Activated naive CD4-positive, alpha-beta T cell treated with anti-CD3 and anti-CD28 coated beads, Interleukin-2, amount 10 ng/mL, durations not matched to agents 7 days and 5 days (primary cell): ENCODE measurements around the gene SIX2.

Source experiments
- CTCF ChIA-PET: fragments of 350-600 bp; sonication (Branson Sonifier 250); formaldehyde crosslinking; loops from one replicate; lab custom pipeline; 2021; ENCODE audit warnings: antibody characterized with exemption; lab: Charles Lee
- DNase-seq: peaks from one replicate; pipeline ENCODE4 v3.0.0-alpha.2; 2020
- H3K27ac Mint-ChIP-seq: one replicate; pipeline ENCODE4 v1.8.0; 2021; ENCODE audit warnings: mild to moderate bottlenecking, moderate library complexity, mixed read lengths
- H3K27me3 Mint-ChIP-seq: one replicate; pipeline ENCODE4 v1.8.0; 2021; ENCODE audit warnings: mild to moderate bottlenecking, mixed read lengths
- H3K36me3 Mint-ChIP-seq: one replicate; pipeline ENCODE4 v1.8.0; 2021; ENCODE audit warnings: mixed read lengths
- H3K4me1 Mint-ChIP-seq: one replicate; pipeline ENCODE4 v1.8.0; 2021; ENCODE audit warnings: mixed read lengths
- H3K4me3 Mint-ChIP-seq: one replicate; pipeline ENCODE4 v1.8.0; 2021; ENCODE audit warnings: mild to moderate bottlenecking, moderate library complexity, mixed read lengths
- H3K9me3 Mint-ChIP-seq: one replicate; pipeline ENCODE4 v1.8.0; 2021; ENCODE audit warnings: mixed read lengths

SIX2 gene

GRCh38 chr2:45011621-45012602 lies 2.7 kb upstream of the SIX2 start:
- H3K9me3 Mint-ChIP-seq, result no peaks in the 10 kb centered on the region
- no peaks in the 10 kb centered on the region for H3K36me3 Mint-ChIP-seq
- H3K4me3 Mint-ChIP-seq, result no peak overlapping the region
- peaks cover 97% of the 10 kb centered on the region for H3K27me3 Mint-ChIP-seq
- no peak overlapping the region for H3K27ac Mint-ChIP-seq
- H3K4me1 Mint-ChIP-seq, result peaks cover 19% of the 10 kb centered on the region
- DNase-seq, result no peak
- CTCF ChIA-PET, result interaction anchor here (0.9 to 1.2 kb wide), 4 partner anchors 12 to 81 kb away, joined by 3 to 4 read pairs (median 3); no protein-coding TSS in a partner anchor

GRCh38 chr2:45011121-45011520 lies 1.9 kb upstream of the SIX2 start:
- Mint-ChIP-seq H3K9me3 (no peaks in the 10 kb centered on the region), H3K4me3 (no peak overlapping the region), H3K27ac (no peak overlapping the region), H3K27me3 (peaks cover 97% of the 10 kb centered on the region), H3K36me3 (no peaks in the 10 kb centered on the region), H3K4me1 (peaks cover 21% of the 10 kb centered on the region)
- no peak for DNase-seq
- CTCF ChIA-PET, result interaction anchor here (0.9 to 1.2 kb wide), 2 partner anchors 11 to 26 kb away, joined by 3 to 4 read pairs; no protein-coding TSS in a partner anchor

- Mint-ChIP-seq H3K27ac (peak overlapping the region; percentile 58), H3K9me3 (no peaks in the 10 kb centered on the region), H3K27me3 (peaks cover 99% of the 10 kb centered on the region), H3K4me1 (peaks cover 21% of the 10 kb centered on the region), H3K36me3 (no peaks in the 10 kb centered on the region), H3K4me3 (peak overlapping the region; percentile 15)
- DNase-seq, result no peak
- CTCF ChIA-PET, result interaction anchor here (1.2 kb wide), 1 partner anchor 11 kb away, joined by 4 read pairs; no protein-coding TSS in a partner anchor
Observed at GRCh38 chr2:45010702-45011012, 1.4 kb upstream of the SIX2 start.

GRCh38 chr2:45009928-45010701 lies 863 bp upstream of the SIX2 start:
- H3K27me3 Mint-ChIP-seq, result peaks cover 99% of the 10 kb centered on the region
- CTCF ChIA-PET, result interaction anchor here (1.2 kb wide), 1 partner anchor 10 kb away, joined by 4 read pairs; no protein-coding TSS in a partner anchor
- DNase-seq, result no peak
- peak overlapping the region; percentile 58 for H3K27ac Mint-ChIP-seq
- H3K36me3 Mint-ChIP-seq, result no peaks in the 10 kb centered on the region
- H3K4me3 Mint-ChIP-seq, result peak overlapping the region; percentile 15
- no peaks in the 10 kb centered on the region for H3K9me3 Mint-ChIP-seq
- H3K4me1 Mint-ChIP-seq, result peaks cover 21% of the 10 kb centered on the region

GRCh38 chr2:45008296-45009129 lies 739 bp downstream of the SIX2 start:
- H3K36me3 Mint-ChIP-seq, result no peaks in the 10 kb centered on the region
- peak; percentile 35 for DNase-seq
- no peaks in the 10 kb centered on the region for H3K9me3 Mint-ChIP-seq
- H3K27ac Mint-ChIP-seq, result no peak overlapping the region
- peaks cover 99% of the 10 kb centered on the region for H3K27me3 Mint-ChIP-seq
- peak overlapping the region; percentile 44 for H3K4me3 Mint-ChIP-seq
- H3K4me1 Mint-ChIP-seq, result peaks cover 25% of the 10 kb centered on the region
- CTCF ChIA-PET, result no interaction called here

- Mint-ChIP-seq H3K4me1 (peaks cover 25% of the 10 kb centered on the region), H3K9me3 (no peaks in the 10 kb centered on the region), H3K27ac (no peak overlapping the region), H3K27me3 (peaks cover 99% of the 10 kb centered on the region), H3K4me3 (no peak overlapping the region), H3K36me3 (no peaks in the 10 kb centered on the region)
- CTCF ChIA-PET, result no interaction called here
- no peak for DNase-seq
Observed at GRCh38 chr2:45007961-45008295, 1.3 kb downstream of the SIX2 start.

GRCh38 chr2:45006942-45007287 lies 2.3 kb downstream of the SIX2 start:
- DNase-seq, result no peak
- no peaks in the 10 kb centered on the region for H3K9me3 Mint-ChIP-seq
- peaks cover 99% of the 10 kb centered on the region for H3K27me3 Mint-ChIP-seq
- no peak overlapping the region for H3K27ac Mint-ChIP-seq
- CTCF ChIA-PET, result no interaction called here
- no peaks in the 10 kb centered on the region for H3K36me3 Mint-ChIP-seq
- peaks cover 21% of the 10 kb centered on the region for H3K4me1 Mint-ChIP-seq
- H3K4me3 Mint-ChIP-seq, result no peak overlapping the region

GRCh38 chr2:45006041-45006941 lies 3.0 kb downstream of the SIX2 start:
- CTCF ChIA-PET, result no interaction called here
- DNase-seq, result no peak
- H3K4me3 Mint-ChIP-seq, result no peak overlapping the region
- no peaks in the 10 kb centered on the region for H3K9me3 Mint-ChIP-seq
- peaks cover 99% of the 10 kb centered on the region for H3K27me3 Mint-ChIP-seq
- no peak overlapping the region for H3K27ac Mint-ChIP-seq
- H3K36me3 Mint-ChIP-seq, result no peaks in the 10 kb centered on the region
- H3K4me1 Mint-ChIP-seq, result peaks cover 26% of the 10 kb centered on the region

- H3K27ac Mint-ChIP-seq, result no peak overlapping the region
- H3K4me1 Mint-ChIP-seq, result peaks cover 28% of the 10 kb centered on the region
- H3K9me3 Mint-ChIP-seq, result no peaks in the 10 kb centered on the region
- CTCF ChIA-PET, result no interaction called here
- peaks cover 99% of the 10 kb centered on the region for H3K27me3 Mint-ChIP-seq
- no peak overlapping the region for H3K4me3 Mint-ChIP-seq
- no peak for DNase-seq
- H3K36me3 Mint-ChIP-seq, result no peaks in the 10 kb centered on the region
Observed at GRCh38 chr2:45005261-45006002, 3.8 kb downstream of the SIX2 start.

- peaks cover 25% of the 10 kb centered on the region for H3K4me1 Mint-ChIP-seq
- CTCF ChIA-PET, result no interaction called here
- H3K27me3 Mint-ChIP-seq, result peaks cover 99% of the 10 kb centered on the region
- H3K27ac Mint-ChIP-seq, result no peak overlapping the region
- no peaks in the 10 kb centered on the region for H3K9me3 Mint-ChIP-seq
- no peaks in the 10 kb centered on the region for H3K36me3 Mint-ChIP-seq
- no peak for DNase-seq
- H3K4me3 Mint-ChIP-seq, result no peak overlapping the region
Observed at GRCh38 chr2:45004562-45005191, 4.6 kb downstream of the SIX2 start.

GRCh38 chr2:45003579-45004551 lies 5.4 kb downstream of the SIX2 start:
- Mint-ChIP-seq H3K4me3 (no peak overlapping the region), H3K27me3 (peaks cover 100% of the 10 kb centered on the region), H3K9me3 (no peaks in the 10 kb centered on the region), H3K36me3 (no peaks in the 10 kb centered on the region), H3K4me1 (peaks cover 22% of the 10 kb centered on the region), H3K27ac (peak overlapping the region; percentile 42)
- DNase-seq, result no peak
- CTCF ChIA-PET, result no interaction called here
